Activated naive CD8-positive, alpha-beta T cell (primary cell): ENCODE data around the gene CTAG1B.
"Not testable (repeated sequence)": the region's sequence is repeated elsewhere in the genome, so short reads cannot be mapped to it uniquely, and the experiment has no call there.

Experiments
- H3K27ac Mint-ChIP-seq: one replicate; pipeline ENCODE4 v1.8.0; 2021; ENCODE audit warnings: mixed read lengths
- H3K27me3 Mint-ChIP-seq: one replicate; pipeline ENCODE4 v1.8.0; 2021; ENCODE audit warnings: mixed read lengths
- H3K36me3 Mint-ChIP-seq: one replicate; pipeline ENCODE4 v1.8.0; 2021; ENCODE audit warnings: mixed read lengths
- H3K4me1 Mint-ChIP-seq: one replicate; pipeline ENCODE4 v1.8.0; 2021; ENCODE audit warnings: low read depth, mixed read lengths
- H3K4me3 Mint-ChIP-seq: one replicate; pipeline ENCODE4 v1.8.0; 2021; ENCODE audit warnings: mild to moderate bottlenecking, mixed read lengths
- H3K9me3 Mint-ChIP-seq: one replicate; pipeline ENCODE4 v1.8.0; 2021; ENCODE audit warnings: low read depth, mixed read lengths

Gene CTAG1B

GRCh38 chrX:154603438-154604430 is 15.3 kb downstream of the CTAG1B start:
- Mint-ChIP-seq H3K4me3 (no peak overlapping the region), H3K27ac (no peak overlapping the region), H3K36me3 (no peaks in the 10 kb centered on the region), H3K4me1 (peaks cover 10% of the 10 kb centered on the region), H3K9me3 (no peaks in the 10 kb centered on the region), H3K27me3 (no peaks in the 10 kb centered on the region)

GRCh38 chrX:154602766-154603437 is 16.2 kb downstream of the CTAG1B start:
- Mint-ChIP-seq H3K27ac (no peak overlapping the region), H3K4me3 (no peak overlapping the region), H3K36me3 (no peaks in the 10 kb centered on the region), H3K27me3 (no peaks in the 10 kb centered on the region), H3K4me1 (peaks cover 10% of the 10 kb centered on the region), H3K9me3 (no peaks in the 10 kb centered on the region)

GRCh38 chrX:154602226-154602625 is 16.9 kb downstream of the CTAG1B start:
- H3K27ac Mint-ChIP-seq: no peak overlapping the region
- no peaks in the 10 kb centered on the region for H3K27me3 Mint-ChIP-seq
- no peaks in the 10 kb centered on the region for H3K36me3 Mint-ChIP-seq
- no peak overlapping the region for H3K4me3 Mint-ChIP-seq
- no peaks in the 10 kb centered on the region for H3K9me3 Mint-ChIP-seq
- peaks cover 10% of the 10 kb centered on the region for H3K4me1 Mint-ChIP-seq

- H3K27me3 Mint-ChIP-seq: no peaks in the 10 kb centered on the region
- no peak overlapping the region for H3K27ac Mint-ChIP-seq
- H3K36me3 Mint-ChIP-seq: no peaks in the 10 kb centered on the region
- no peak overlapping the region for H3K4me3 Mint-ChIP-seq
- H3K9me3 Mint-ChIP-seq: no peaks in the 10 kb centered on the region
- H3K4me1 Mint-ChIP-seq: peaks cover 7% of the 10 kb centered on the region
Measured at GRCh38 chrX:154600759-154601374, 18.2 kb downstream of the CTAG1B start.

- Mint-ChIP-seq H3K27ac (no peak overlapping the region), H3K36me3 (no peaks in the 10 kb centered on the region), H3K9me3 (no peaks in the 10 kb centered on the region), H3K4me3 (no peak overlapping the region), H3K4me1 (peaks cover 8% of the 10 kb centered on the region), H3K27me3 (no peaks in the 10 kb centered on the region)
Measured at GRCh38 chrX:154599531-154599930, 19.6 kb downstream of the CTAG1B start.

- H3K9me3 Mint-ChIP-seq: no peaks in the 10 kb centered on the region
- H3K27me3 Mint-ChIP-seq: no peaks in the 10 kb centered on the region
- H3K36me3 Mint-ChIP-seq: no peaks in the 10 kb centered on the region
- H3K4me1 Mint-ChIP-seq: peaks cover 8% of the 10 kb centered on the region
- no peak overlapping the region for H3K4me3 Mint-ChIP-seq
- H3K27ac Mint-ChIP-seq: no peak overlapping the region
Measured at GRCh38 chrX:154598656-154599055, 20.4 kb downstream of the CTAG1B start.

GRCh38 chrX:154597221-154597620 is 21.9 kb downstream of the CTAG1B start:
- Mint-ChIP-seq H3K27ac (no peak overlapping the region), H3K9me3 (no peaks in the 10 kb centered on the region), H3K36me3 (no peaks in the 10 kb centered on the region), H3K4me1 (peaks cover 8% of the 10 kb centered on the region), H3K4me3 (no peak overlapping the region), H3K27me3 (no peaks in the 10 kb centered on the region)

- Mint-ChIP-seq H3K4me1 (peaks cover 8% of the 10 kb centered on the region), H3K36me3 (no peaks in the 10 kb centered on the region), H3K27ac (no peak overlapping the region), H3K4me3 (no peak overlapping the region), H3K9me3 (no peaks in the 10 kb centered on the region), H3K27me3 (no peaks in the 10 kb centered on the region)
Measured at GRCh38 chrX:154596290-154596929, 22.7 kb downstream of the CTAG1B start.

- Mint-ChIP-seq H3K27me3 (no peaks in the 10 kb centered on the region), H3K4me3 (no peak overlapping the region), H3K9me3 (no peaks in the 10 kb centered on the region), H3K36me3 (no peaks in the 10 kb centered on the region), H3K4me1 (peaks cover 8% of the 10 kb centered on the region), H3K27ac (no peak overlapping the region)
Measured at GRCh38 chrX:154595559-154596249, 23.4 kb downstream of the CTAG1B start.

- peaks cover 5% of the 10 kb centered on the region for H3K4me1 Mint-ChIP-seq
- no peak overlapping the region for H3K4me3 Mint-ChIP-seq
- H3K27me3 Mint-ChIP-seq: no peaks in the 10 kb centered on the region
- no peak overlapping the region for H3K27ac Mint-ChIP-seq
- H3K9me3 Mint-ChIP-seq: no peaks in the 10 kb centered on the region
- H3K36me3 Mint-ChIP-seq: no peaks in the 10 kb centered on the region
Measured at GRCh38 chrX:154594491-154594890, 24.6 kb downstream of the CTAG1B start.

- Mint-ChIP-seq H3K27ac (no peak overlapping the region), H3K27me3 (no peaks in the 10 kb centered on the region), H3K9me3 (no peaks in the 10 kb centered on the region), H3K4me1 (peaks cover 5% of the 10 kb centered on the region), H3K4me3 (no peak overlapping the region), H3K36me3 (no peaks in the 10 kb centered on the region)
Measured at GRCh38 chrX:154593201-154593600, 25.9 kb downstream of the CTAG1B start.

GRCh38 chrX:154592505-154592904 is 26.6 kb downstream of the CTAG1B start:
- Mint-ChIP-seq H3K27me3 (no peaks in the 10 kb centered on the region), H3K27ac (no peak overlapping the region), H3K9me3 (no peaks in the 10 kb centered on the region), H3K36me3 (no peaks in the 10 kb centered on the region), H3K4me1 (peaks cover 5% of the 10 kb centered on the region), H3K4me3 (no peak overlapping the region)

GRCh38 chrX:154590415-154590814 is 28.7 kb downstream of the CTAG1B start:
- not testable (repeated sequence) for H3K9me3 Mint-ChIP-seq, H3K4me3 Mint-ChIP-seq, H3K36me3 Mint-ChIP-seq, H3K4me1 Mint-ChIP-seq, H3K27me3 Mint-ChIP-seq, H3K27ac Mint-ChIP-seq

GRCh38 chrX:154584585-154585183 is 34.4 kb downstream of the CTAG1B start, which contains the start of gene CTAG1A:
Gene CTAG1A, plus strand, starts transcription at chrX:154585133. Its CDS starts 74 bp downstream, at chrX:154585207.
- H3K27me3 Mint-ChIP-seq, H3K27ac Mint-ChIP-seq, H3K4me3 Mint-ChIP-seq, H3K4me1 Mint-ChIP-seq, H3K9me3 Mint-ChIP-seq, H3K36me3 Mint-ChIP-seq: not testable (repeated sequence)
